ENCODE results near the gene FUBP3.

GRCh38 chr9:130561056-130561455 is 18.3 kb upstream of the FUBP3 start:
- TF ChIP-seq JUND (IDR thresholded peaks at IDR 0.05) (no peak), SP1 (IDR thresholded peaks at IDR 0.05; ENCODE audit: low read depth) (no peak), CTCF (IDR thresholded peaks at IDR 0.05 in 2 of 3, conservative IDR thresholded peaks at IDR 0.05 in 1 of 3; ENCODE audit: borderline replicate concordance in 1 of 3, insufficient read depth in 1 of 3, low read depth in 2 of 3, low read length in 2 of 3) (no peak), ZBTB33 (IDR thresholded peaks at IDR 0.05; ENCODE audit: extremely low read depth, insufficient replicate concordance, low read length) (no peak)

All from HCT116 (cell line).